ENCODE measurements around the gene FNDC3B.
"Not testable (repeated sequence)": the region's sequence is repeated elsewhere in the genome, so short reads cannot be mapped to it uniquely, and the experiment has no call there.

FNDC3B gene

DNA sequence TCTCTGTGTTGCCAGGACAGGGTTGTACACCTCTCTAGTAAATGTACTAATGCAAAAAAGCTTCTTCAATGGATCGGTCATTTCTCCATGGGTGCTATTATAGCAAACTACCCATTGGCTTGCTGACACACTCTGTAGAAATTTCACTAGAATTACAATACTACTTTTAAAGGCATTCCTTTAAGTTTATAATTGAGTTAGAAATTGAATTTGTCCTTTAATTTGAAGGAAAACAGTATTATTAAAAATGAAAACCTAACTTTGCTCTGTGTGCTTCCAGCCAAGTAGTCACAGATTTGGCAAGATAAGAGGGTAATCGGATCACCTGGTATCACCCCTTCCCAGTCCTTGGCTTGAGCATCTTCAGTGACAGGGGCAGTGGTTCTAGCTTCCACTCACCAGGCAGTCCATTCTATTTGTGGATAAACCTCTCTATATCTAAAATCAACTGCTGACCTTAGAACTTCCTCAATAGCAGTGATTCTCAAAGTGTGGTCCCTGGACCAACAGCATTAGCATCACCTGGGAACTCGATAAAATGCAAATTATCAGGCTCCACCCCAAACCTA is 315.6 kb downstream of the FNDC3B start:
- DNase-seq: no peak

DNA sequence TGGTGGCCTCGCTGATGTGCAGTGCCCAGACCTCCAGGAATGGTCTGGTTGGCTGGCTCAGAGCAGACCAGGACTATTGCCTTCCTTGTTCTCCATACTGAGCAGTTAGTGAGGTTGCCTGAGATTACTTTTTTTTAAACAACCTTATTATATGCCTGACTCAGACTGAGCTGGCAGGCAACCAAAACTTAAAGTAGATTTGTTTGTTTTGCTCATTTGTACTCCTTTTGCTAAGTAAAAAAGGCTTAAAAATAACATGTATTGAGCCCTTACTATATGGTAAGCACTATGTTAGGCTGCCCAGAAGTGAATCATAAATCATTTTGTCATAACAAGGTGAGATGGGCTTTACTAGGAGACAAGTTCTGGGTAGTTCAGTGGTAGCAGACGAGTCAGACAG is 316.5 kb downstream of the FNDC3B start:
- DNase-seq: no peak

DNA sequence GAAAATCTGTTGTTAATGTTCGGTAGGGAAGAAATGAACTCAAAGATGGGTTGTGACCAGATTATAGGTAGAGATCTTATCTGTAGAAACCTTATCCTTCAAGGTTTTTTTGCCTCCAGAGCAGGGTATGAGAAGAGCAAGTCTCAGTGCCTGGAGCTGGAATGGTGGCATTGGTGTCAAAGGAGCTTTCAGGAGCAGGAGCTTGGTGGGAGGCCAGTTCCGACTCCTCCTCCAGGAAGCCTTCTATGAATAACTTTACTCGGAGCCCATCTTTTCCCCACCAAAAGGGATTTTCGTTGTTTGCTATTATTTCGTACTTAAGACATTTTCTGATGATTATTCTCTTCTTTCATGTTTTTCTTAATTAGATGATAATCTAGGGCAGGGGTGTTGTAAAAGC is 317.0 kb downstream of the FNDC3B start:
- no peak for DNase-seq

DNA sequence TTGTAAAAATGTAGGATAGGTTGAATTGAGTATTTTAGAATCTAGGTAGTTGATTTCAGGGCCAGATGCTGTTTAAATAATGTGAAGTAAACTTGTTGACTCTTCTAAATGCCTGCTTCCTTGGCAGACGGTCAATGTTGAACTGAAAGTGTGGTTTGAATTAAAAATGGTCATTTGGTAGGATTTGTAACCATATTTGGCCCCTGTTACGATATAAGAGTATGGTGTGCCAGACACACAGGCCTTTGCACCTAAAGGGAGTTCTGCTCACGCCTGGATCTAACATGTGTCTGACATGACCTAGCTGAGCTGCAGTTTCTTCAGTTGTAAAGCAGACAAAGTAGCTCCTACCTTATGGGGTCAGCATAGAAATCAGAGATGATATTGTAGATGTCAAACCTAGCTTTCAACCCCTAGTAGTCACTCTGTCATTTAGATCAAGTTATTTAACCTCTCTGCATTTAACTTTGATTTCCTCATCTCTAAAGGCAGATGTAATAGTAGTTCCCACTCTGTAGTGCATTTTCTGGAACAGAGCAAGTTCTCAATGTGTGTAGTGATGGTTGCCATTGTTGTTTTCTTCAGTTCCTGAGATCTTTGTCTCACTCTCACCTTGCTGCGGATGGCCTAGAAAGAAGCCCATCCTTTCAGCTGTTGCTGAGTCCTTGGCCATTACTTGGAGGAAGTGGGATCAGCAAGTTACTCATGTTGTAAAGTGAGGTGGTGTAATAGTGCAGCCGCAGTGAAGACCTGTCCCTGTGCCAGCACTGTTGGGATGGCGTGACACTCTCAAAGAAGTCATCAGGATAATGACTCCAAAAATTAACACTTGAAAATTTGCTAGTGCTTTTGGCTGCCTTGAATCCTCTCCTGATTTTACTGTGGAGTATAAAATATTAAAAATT is 318.7 kb downstream of the FNDC3B start:
- DNase-seq: no peak

DNA sequence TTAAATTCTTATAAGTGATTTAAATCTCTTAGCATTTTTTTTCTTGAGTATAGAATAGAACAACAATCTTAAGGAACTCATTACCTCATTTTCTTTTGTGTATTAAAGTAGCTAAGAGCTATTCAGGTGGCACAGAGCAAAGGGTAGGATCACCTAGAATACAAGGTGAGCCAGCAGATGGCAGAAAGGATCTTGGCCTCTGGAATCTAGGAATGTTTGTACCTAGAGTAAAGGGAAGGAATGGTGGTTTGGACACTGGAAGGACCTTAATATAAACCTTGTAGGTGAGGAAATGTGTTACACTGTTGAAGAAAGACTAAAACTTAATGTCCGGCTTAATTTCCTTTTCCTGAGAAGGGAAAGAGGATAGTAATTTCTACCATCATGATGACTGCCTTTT is 319.9 kb downstream of the FNDC3B start:
- DNase-seq: no peak

DNA sequence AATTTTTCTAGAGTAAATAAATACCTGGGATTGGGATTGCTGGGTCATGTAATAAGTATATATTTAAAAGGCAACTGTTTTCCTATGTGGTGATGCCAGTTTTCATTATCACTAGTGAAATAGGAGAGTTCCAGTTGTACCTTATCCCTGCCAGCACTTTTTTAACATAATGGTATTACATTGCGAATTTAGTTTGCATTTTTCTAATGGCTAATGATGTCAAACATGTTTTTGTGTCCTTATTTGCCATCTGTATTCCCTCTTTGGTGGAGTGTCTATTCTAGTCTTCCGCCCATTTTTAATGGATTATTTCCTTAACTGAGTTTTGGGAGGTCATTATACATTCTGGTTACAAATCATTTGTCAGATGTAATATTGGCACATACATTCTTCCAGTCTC is 320.6 kb downstream of the FNDC3B start:
- no peak for DNase-seq

DNA sequence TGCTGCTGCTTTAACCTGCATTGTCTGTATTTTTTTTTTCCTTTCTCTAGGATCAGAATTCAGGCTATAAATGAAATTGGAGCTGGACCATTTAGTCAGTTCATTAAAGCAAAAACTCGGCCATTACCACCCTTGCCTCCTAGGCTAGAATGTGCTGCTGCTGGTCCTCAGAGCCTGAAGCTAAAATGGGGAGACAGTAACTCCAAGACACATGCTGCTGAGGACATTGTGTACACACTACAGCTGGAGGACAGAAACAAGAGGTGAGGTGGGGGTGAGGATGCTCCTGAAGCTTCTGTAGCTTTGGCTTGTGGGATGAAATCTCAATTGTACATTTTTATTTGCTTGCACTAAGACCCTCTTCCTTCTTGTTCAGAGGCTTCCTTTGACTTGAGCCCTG is 323.2 kb downstream of the FNDC3B start:
- no peak for DNase-seq

DNA sequence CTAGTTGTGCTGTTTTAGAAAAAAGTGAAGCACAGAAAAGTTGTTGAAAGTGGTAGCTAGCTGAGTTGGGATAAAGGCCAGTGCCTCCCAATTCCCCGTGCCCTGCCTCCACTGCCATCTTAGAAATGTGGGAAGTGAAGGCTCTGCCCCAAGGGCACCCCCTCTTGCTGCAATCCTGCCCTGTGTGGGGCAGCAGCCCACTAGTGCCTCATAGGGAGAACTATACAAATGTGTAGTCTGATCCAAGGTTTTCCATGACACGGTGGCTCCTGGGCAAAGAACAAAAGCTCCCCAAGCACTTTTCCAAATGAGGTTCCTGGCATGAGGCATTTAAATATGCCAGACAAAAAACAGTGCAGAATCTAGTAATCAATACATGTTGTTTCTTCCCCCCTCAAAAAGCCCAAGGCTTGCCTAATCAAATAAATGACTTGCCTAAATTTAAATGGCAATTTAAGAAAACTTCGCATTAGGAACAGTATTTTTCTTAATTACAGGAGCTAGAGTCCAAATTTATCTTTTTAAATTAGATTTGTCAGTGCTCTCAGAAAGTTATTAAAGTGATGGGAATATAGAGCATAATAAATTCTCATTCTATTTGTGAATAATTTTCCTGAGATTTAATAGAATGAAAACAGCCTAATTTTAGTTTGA is 325.1 kb downstream of the FNDC3B start:
- DNase-seq: no peak

DNA sequence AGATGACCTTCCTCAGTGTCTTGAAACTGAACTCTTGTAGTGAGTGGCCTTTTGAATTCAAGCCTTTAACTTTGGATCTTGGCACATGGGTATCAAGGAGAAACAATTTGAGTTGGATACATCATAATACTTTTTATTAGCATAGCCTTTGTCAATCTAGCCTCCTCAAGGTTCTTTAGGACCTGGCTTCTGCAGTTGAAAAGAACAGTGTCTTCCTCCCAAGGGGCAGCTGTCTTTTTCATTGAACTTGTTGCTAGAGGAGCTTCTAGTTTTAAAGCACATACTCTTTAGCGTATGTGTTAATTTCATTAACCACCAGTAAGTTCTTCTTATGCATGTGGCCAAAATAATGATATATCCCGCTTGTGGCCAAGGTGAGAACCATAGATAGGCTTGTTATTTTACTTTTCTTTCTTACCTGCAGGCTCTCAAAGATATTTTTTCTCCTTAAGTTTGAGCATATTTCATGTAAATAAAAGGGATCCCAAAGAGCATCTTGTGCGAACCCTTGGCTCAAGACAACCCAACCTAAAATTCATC is 325.7 kb downstream of the FNDC3B start:
- no peak for DNase-seq

DNA sequence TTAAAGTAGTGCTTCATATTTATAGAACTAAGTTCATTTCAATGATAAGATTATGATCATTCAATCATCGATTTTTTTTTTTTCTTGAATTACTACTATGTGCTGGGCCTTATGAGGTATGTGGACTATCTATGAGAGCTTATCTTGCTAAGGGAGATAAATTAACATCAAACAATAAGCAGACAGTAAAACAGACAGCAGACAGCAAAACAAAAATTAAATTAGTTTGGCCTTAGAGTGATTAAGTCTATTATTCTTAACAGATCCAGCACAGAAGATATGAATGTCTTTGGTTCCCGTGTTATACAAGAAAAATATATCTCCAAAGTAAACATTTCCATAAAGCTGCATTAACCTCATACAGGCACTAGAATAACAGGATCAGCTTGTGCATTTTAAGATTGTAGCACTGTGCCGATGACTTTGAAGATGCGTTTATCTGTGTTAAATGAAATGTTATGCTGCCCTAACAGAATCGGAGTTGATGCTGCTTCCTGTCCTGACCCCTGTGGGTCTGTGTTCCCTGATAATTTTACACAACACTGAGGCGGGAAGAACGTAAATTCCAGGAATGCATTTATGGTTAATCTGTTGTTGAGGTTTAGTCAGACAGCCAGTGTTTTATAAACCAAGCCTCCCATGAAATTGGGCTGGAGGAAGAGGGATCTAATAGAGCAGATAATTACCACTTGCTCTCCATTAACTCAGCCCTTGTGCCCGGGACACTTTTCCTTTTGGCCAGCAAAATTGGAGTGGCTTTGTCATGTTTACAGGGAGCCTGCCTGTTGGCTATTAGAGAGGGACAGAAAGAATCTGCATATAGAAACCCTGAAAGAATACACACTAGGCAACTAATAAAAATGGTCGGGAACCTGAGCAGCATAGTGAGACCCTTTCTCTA is 328.1 kb downstream of the FNDC3B start:
- DNase-seq: no peak

DNA sequence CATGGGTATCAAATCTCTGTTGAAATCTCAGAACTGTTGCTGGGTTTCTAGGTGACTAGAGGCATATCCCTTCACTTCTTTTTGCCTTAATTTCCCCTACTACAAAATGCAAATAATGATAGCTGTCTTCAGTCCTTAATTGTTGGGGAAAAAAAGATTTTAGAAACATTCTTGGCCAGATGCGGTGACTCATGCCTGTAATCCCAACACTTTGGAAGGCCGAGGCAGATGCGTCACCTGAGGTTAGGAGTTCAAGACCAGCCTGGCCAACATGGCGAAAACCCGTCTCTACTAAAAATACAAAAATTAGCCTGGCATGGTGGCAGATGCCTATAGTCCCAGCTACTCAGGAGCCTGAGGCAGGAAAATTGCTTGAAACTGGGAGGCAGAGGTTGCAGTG is 329.2 kb downstream of the FNDC3B start:
- DNase-seq: not testable (repeated sequence)

DNA sequence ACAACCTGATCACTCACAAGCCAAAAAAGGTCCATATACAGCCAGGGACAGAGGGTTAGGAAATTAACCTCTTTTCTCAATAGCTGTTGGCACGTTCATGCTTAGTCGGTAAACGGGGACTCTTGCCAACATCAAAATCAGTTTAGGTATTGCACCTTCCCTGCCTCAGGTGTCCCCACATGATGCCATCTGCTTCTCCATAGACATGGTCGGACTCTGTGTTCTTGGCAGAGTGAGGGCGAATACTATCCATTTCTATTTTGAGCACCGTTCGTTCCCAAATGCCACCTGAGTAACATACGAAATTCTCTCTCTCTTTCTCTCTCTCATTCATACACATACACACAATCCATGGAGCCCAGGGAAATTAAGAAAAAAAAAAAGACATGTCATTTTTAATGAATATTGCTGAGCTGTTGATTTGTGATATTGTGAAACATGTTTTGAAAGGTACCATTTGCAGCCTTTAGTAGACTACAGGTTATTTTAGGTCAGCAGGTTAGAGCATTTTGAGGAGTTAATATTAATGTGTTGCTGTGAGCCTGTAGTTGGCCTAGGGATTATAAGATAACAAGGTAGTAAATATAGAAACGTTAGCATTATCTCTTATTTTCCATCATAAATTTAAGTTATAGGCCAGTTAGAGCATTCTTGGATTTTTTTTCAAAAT is 330.3 kb downstream of the FNDC3B start:
- no peak for DNase-seq

DNA sequence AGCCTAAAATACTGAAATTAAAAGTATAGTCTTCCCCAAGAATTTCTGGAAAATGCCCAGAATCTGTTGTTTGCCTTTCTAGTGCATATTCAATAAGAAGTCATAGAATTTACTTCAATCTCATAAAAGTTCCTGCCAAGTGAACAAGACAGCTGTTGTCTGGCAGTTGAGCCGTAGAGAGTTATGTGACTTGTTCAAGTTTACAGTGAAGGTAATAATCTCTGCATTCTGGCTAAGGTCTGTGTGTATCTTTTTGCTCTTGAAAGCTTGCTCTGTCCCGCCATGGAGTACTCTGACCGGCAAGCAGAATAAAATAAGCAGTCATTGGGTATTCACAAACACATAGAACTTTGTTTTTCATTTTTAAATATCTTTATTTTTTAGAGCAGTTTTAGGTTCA is 331.0 kb downstream of the FNDC3B start:
- no peak for DNase-seq

DNA sequence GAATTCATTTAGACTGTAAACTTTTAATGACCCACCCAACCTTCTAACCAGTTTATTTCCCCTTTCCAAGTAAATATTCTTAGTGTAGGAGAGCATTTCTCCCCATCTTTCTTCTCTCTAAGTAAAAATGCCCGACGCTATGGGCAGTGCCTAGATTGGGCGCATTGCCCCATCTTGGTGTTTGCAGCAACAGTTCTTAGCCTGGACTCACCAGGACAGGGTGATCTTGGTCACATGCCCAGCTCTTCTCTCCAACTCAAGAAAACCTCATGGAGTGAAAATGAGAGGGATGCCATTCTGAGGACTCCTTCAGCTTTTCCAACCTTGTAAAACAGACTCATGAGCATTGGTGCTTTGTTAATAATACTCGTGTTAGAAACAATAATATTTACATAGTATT is 332.2 kb downstream of the FNDC3B start:
- DNase-seq: no peak

DNA sequence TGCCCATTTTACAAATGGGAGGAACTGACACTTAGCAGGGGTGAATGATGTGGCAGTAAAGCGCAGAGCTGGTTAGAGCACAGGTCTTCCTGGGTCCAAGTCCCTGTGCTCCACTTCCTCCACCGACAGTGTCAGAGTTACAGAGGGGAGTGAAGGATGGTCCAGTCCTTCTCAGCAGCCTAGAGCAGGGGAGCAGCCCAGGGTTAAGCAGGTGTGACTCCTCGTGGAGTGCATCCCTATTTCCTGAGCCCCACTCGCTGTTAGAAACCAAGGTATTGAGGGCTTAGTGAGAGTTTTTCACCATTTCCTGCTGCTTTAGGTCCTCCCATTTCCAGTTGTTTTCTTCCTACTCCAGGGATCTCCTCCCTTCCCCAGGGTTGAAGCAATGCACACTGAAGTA is 333.5 kb downstream of the FNDC3B start:
- DNase-seq: no peak

DNA sequence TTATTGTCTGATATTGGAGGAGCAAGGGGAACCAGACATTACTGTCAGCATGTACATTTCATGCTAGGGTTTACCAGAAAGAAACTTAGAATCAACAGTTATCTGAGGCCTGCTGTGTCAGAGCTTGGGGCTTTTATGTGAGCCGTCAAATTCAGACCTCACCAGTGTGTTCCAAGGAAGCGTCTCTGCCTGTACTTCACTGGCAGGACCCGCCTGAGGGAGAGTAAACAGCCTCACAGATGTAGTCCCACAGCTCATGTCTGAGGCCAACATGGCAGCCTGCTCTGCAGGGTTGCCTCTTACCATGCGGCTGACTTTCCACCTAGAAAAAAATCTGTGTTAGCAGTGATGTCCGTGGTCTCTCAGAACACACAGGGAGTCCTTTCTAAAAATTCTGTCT is 334.5 kb downstream of the FNDC3B start:
- DNase-seq: no peak

DNA sequence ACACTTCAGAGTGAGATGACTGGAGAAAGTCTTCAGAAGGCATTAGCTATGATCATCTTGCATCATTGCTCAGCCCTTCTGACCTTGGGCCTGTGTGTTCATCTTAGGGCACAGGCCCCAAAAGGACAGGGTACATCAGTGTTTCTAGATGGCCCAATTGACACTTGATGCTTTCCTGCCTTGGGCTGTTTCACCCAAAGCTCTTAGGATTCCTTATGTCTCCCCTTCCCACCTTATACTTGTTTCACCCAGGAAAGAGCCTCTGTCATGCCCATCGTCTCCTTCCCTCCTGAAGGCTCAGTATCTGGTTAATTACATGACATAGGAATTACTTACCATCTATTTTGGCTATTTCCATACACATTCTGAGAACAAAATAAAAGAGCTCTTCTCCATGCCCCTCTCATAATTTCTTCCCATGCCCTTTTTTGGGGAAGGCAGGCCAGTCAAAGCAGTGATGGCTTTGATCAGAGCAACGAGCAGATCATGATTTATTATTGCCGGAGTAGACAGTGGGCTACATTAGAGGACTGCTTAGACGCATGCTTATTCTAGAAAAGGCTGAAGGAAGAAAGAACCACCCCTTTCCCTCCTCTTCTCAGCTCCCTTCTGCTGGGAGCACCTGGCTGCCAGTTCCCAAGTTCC is 335.9 kb downstream of the FNDC3B start:
- DNase-seq: no peak

DNA sequence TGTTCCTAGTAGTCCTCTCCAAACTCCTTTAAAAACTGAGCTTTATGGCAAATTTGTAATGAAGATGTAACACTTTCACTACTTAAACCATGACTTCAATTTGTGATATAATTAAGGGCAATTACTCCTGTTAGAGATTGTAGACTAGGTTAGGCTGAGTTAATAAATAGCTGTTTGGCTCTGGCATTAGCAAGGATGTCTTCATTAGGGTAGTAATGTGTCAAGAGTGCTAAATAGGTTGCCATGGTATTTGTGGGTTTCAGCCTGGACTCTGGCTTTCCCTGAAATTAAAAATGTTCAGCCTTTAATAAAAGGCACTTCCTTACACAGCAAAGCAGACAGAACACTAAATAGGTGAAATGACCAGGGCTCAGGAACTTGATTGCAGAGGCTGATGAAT is 337.0 kb downstream of the FNDC3B start:
- DNase-seq: no peak

DNA sequence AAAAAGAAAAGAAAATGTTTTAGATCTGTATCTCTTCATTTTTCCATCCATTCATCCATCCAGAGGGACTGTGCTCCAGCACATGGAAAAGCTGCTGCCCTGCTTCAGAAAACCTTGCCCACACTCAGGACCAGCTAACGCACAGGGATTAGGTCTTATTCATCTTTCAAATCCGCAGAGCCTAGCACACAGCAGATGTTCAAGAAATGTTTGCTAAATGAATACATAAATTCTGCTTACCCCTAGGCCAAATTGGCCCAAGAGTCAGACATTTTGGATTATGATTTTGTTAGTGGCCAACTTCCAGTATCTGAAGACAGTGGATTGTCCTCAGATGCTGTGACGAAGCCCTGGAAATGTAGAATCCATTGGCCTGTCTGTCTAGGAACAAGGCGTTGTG is 337.5 kb downstream of the FNDC3B start:
- no peak for DNase-seq

DNA sequence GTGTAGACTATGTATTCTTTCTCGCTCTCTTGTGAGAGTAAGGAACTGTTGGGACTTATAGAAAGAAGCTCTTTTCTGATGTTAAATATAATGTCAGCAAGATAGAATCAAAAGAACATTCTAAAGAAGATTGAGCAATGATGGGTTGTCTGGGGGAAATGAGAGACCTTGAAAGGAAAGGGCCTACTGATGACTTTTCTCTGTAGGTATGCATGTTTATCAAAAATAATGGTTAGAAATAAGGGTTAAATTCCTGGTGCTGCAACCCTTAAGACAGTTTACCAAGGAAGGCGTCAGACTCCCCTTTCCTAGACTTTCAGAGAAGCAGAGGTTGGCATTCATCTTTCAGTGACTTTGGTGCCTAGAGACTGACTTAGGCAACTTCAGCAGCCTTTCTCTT is 339.1 kb downstream of the FNDC3B start:
- DNase-seq: no peak

DNA sequence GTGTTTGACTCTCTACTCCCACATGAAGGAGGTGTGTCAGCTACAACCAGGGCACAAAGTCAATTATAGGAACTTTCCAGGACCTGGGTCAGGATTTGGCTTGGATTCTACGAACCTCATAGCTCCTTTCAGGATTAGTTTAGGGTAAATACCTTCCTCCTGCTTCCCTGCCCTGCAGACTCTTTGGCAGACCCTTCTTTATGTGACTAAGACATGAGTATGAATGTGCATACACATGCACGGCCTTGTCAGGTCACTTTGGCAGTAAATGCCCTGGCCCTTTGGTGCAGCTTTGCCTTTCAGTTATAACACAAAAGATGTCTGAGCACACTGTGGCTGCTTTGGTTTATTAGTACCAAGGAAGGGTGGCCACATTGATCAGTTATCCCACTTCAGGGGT is 340.0 kb downstream of the FNDC3B start:
- no peak for DNase-seq

DNA sequence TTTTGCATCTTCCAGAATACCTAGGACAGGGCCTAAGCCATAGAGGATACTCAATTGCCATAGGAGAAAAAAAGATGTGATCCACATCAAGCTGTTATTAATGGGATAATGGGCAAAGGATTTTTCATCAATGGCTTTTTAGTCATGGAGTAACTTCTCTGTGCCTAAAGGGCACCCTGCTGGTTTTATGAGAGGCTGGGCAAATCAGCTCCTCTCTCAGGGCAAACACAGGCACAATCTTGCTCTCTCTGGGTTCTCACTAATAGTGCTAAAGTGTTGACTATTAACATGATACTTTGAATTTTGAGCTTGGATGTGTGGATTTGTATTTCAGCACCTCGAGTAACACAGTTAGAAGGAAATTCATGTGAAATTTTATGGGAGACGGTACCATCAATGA is 341.3 kb downstream of the FNDC3B start:
- DNase-seq: no peak
